A549 (cell line): ENCODE data around the gene GPBP1. TPM values are rescaled to one million over a fixed set of nuclear protein-coding genes. Genes with fewer than 3 reads are reported as not detected.
"Not testable (repeated sequence)": the region's sequence is repeated elsewhere in the genome, so short reads cannot be mapped to it uniquely, and the experiment has no call there.

ENCODE experiments used
- ATAC-seq, 2 experiments: fragments of 200-7000 bp in 1 of 2; fragments of >200 bp in 1 of 2; cut with Nextera tagmentation in 1 of 2; cut with Tn5 transposase in 1 of 2; 3 replicates each; pipeline versions ENCODE4 v1.8.0 to v1.9.1; 2018 to 2020; ENCODE audit warnings: mild to moderate bottlenecking in 1 of 2, moderate library complexity in 1 of 2
- CTCF ChIA-PET: fragments of 300-600 bp; sonication (Branson Sonifier 250); formaldehyde crosslinking; extraction: SDS; loops from one replicate; lab custom pipeline; 2021; ENCODE audit warnings: antibody characterized with exemption, inconsistent platforms; lab: Yijun Ruan, JAX
- POLR2A ChIA-PET: fragments of 350-600 bp; formaldehyde crosslinking; extraction: SDS; loops from one replicate; lab custom pipeline; 2021; ENCODE audit warnings: antibody characterized with exemption, inconsistent platforms; lab: Yijun Ruan, JAX
- DNase-seq, 2 experiments: peaks; one replicate each; pipeline versions ENCODE4 v3.0.0 to v3.0.0-alpha.2; 2011 to 2016; ENCODE audit warnings: low read depth in 1 of 2, low spot score in 1 of 2
- FAIRE-seq: peaks from 2 replicates; lab custom pipeline; 2011; peaks lifted over from hg19 to GRCh38; lab: Jason Lieb, UNC
- H3K27ac ChIP-seq, 2 experiments: fragments of >200 bp; sonication (Bioruptor Twin); formaldehyde crosslinking; 3 replicates each; pipeline ENCODE4 v1.5.1; 2016 to 2017
- H3K4me1 ChIP-seq: fragments of >200 bp; sonication (Bioruptor Twin); formaldehyde crosslinking; 3 replicates; pipeline ENCODE4 v1.6.1; 2016
- H3K4me2 ChIP-seq: fragments of >200 bp; sonication (Bioruptor Twin); formaldehyde crosslinking; 3 replicates; pipeline ENCODE4 v1.6.1; 2016
- H3K4me3 ChIP-seq: fragments of >200 bp; sonication (Bioruptor Twin); formaldehyde crosslinking; 3 replicates; pipeline ENCODE4 v1.5.1; 2016
- H3K9me3 ChIP-seq: fragments of >200 bp; sonication (Bioruptor Twin); formaldehyde crosslinking; 3 replicates; pipeline ENCODE4 v1.6.1; 2016
- BCL3 ChIP-seq: fragments of >200 bp; sonication (Bioruptor Twin); formaldehyde crosslinking; IDR thresholded peaks from 3 replicates; pipeline ENCODE4 v1.6.1; 2016
- CBX2 ChIP-seq: fragments of 200-600 bp; sonication (generic); IDR thresholded peaks from 2 replicates; pipeline ENCODE4 v1.6.1; 2016; ENCODE audit warnings: low read depth, mild to moderate bottlenecking, borderline replicate concordance
- CEBPB ChIP-seq, 2 experiments: fragments of >200 bp in 1 of 2; sonication (Bioruptor Twin) in 1 of 2; formaldehyde crosslinking in 1 of 2; IDR thresholded peaks; 2 replicates each; pipeline ENCODE4 v1.6.1; 2012 to 2016
- EP300 ChIP-seq, 2 experiments: fragments of >200 bp; sonication (Bioruptor Twin); formaldehyde crosslinking; IDR thresholded peaks; 2 replicates in 1 of 2; 3 replicates in 1 of 2; pipeline ENCODE4 v1.6.1; 2016 to 2017
- FOSL2 ChIP-seq, 2 experiments: fragments of 450-650 bp in 1 of 2; fragments of >200 bp in 1 of 2; sonication (Bioruptor Twin) in 1 of 2; formaldehyde crosslinking; IDR thresholded peaks; 2 replicates each; pipeline versions ENCODE4 v1.5.0 to v1.6.1; 2016 to 2020; ENCODE audit warnings: mild to moderate bottlenecking in 1 of 2, moderate library complexity in 1 of 2
- HDAC2 ChIP-seq: fragments of 200-600 bp; sonication (generic); IDR thresholded peaks from 2 replicates; pipeline ENCODE4 v1.6.1; 2016
- HEYL ChIP-seq: fragments of 250-450 bp; sonication (Bioruptor Pico); IDR thresholded peaks from 2 replicates; pipeline ENCODE4 v1.8.0; 2021; ENCODE audit warnings: mild to moderate bottlenecking, moderate library complexity
- JUNB ChIP-seq: fragments of >200 bp; sonication (Bioruptor Twin); formaldehyde crosslinking; IDR thresholded peaks from 2 replicates; pipeline ENCODE4 v1.6.1; 2016
- NPAS2 ChIP-seq: fragments of 250-450 bp; sonication (Bioruptor Pico); IDR thresholded peaks from 2 replicates; pipeline ENCODE4 v1.8.0; 2022; ENCODE audit warnings: mild to moderate bottlenecking, moderate library complexity, borderline replicate concordance
- RAD21 ChIP-seq, 2 experiments: fragments of >200 bp in 1 of 2; sonication (Bioruptor Twin) in 1 of 2; formaldehyde crosslinking in 1 of 2; IDR thresholded peaks in 1 of 2; conservative IDR thresholded peaks in 1 of 2; 2 replicates in 1 of 2; 3 replicates in 1 of 2; pipeline ENCODE4 v1.6.1; 2012 to 2018; ENCODE audit warnings: inconsistent platforms in 1 of 2
- RCOR1 ChIP-seq: fragments of 150-350 bp; IDR thresholded peaks from 2 replicates; pipeline ENCODE4 v1.6.1; 2014; ENCODE audit warnings: antibody characterized with exemption, low read length, low read depth
- RNF2 ChIP-seq: fragments of 200-600 bp; sonication (generic); IDR thresholded peaks from 2 replicates; pipeline ENCODE4 v1.6.1; 2016; ENCODE audit warnings: low read depth, mild to moderate bottlenecking, antibody characterized with exemption, moderate library complexity, borderline replicate concordance
- SMC3 ChIP-seq: fragments of >200 bp; sonication (Bioruptor Twin); formaldehyde crosslinking; IDR thresholded peaks from 3 replicates; pipeline ENCODE4 v1.6.1; 2018; ENCODE audit warnings: inconsistent platforms
- TFCP2L1 ChIP-seq: fragments of 250-450 bp; sonication (Bioruptor Pico); IDR thresholded peaks from 2 replicates; pipeline ENCODE4 v1.5.0; 2021; ENCODE audit warnings: mild to moderate bottlenecking
- TP53 ChIP-seq: fragments of 250-450 bp; sonication (Bioruptor Pico); IDR thresholded peaks from 2 replicates; pipeline ENCODE4 v1.5.0; 2021; ENCODE audit warnings: mild to moderate bottlenecking, moderate library complexity
- ZC3H11A ChIP-seq: fragments of 450-650 bp; IDR thresholded peaks from 2 replicates; pipeline ENCODE4 v1.6.1; 2014; ENCODE audit warnings: antibody characterized with exemption, mild to moderate bottlenecking
- ZNF302 ChIP-seq: fragments of 250-450 bp; sonication (Bioruptor Pico); IDR thresholded peaks from 2 replicates; pipeline ENCODE4 v1.9.0; 2021; ENCODE audit warnings: inconsistent platforms, mild to moderate bottlenecking, moderate library complexity
- whole genome bisulfite sequencing: methylation state at CpG from one replicate; pipeline ENCODE4 v1.1.6; 2017; ENCODE audit errors: missing lambda C conversion rate; 5-methylcytosine and 5-hydroxymethylcytosine counted together
- polyA plus RNA-seq, 4 experiments: library from polyadenylated mRNA; depleted of rRNA in 3 of 4; stranded (reverse); fragments of >200 nt; fragmentation: RNase III in 1 of 4; extraction: RNeasy Plus Mini Kit Qiagen cat#74134 plus additional on column Dnase treatment in 1 of 4; gene quantifications; 2 replicates in 3 of 4; 3 replicates in 1 of 4; pipeline ENCODE4 v1.2.3, GENCODE V29; 2011 to 2017
- TF ChIP-seq, protein P1 (sequence below): IDR thresholded peaks from 2 replicates; pipeline ENCODE4 v1.6.1; 2012
- TF ChIP-seq, protein P2 (sequence below): fragments of 150-350 bp; IDR thresholded peaks from 2 replicates; pipeline ENCODE4 v1.6.1; 2014; ENCODE audit warnings: low read depth, mild to moderate bottlenecking, low read length
- TF ChIP-seq, protein P3 (sequence below): fragments of >200 bp; sonication (Bioruptor Twin); formaldehyde crosslinking; IDR thresholded peaks from 3 replicates; pipeline ENCODE4 v1.5.1; 2016
- TF ChIP-seq, protein P4 (sequence below): fragments of 250-450 bp; sonication (Bioruptor Pico); IDR thresholded peaks from 2 replicates; pipeline ENCODE4 v1.5.0; 2020; ENCODE audit warnings: low read depth, mild to moderate bottlenecking, moderate library complexity

The GPBP1 gene
- polyA plus RNA-seq, 2 of the 4 experiments (the other 2 are of a cell fraction): 31.0 to 86.0 TPM

GRCh38 chr5:57276353-57276752 is 102.5 kb downstream of the GPBP1 start:
- ChIA-PET CTCF (interaction anchor here (1.4 to 5.5 kb wide), 3 partner anchors 9 to 376 kb away, joined by 5 to 32 read pairs (median 8); no protein-coding TSS in a partner anchor), POLR2A (no interaction called here)
- 64% methylated on average over 5 of the region's 5 CpGs for WGBS
- Histone ChIP-seq H3K4me3 (no peak overlapping the region), H3K4me2 (no peak overlapping the region), H3K4me1 (no peaks in the 10 kb centered on the region), H3K27ac (no peak overlapping the region), H3K9me3 (no peaks in the 10 kb centered on the region)
- ATAC-seq: no peak
- TF ChIP-seq RAD21 (conservative IDR thresholded peaks at IDR 0.05 in 1 of 2, IDR thresholded peaks at IDR 0.05 in 1 of 2): no peak
- TF ChIP-seq, protein P1, sequence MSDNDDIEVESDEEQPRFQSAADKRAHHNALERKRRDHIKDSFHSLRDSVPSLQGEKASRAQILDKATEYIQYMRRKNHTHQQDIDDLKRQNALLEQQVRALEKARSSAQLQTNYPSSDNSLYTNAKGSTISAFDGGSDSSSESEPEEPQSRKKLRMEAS: no peak
- TF ChIP-seq ZNF302 (CRISPR knock-in tag): no peak
- no peak for TF ChIP-seq EP300 (IDR thresholded peaks at IDR 0.05)
- TF ChIP-seq ZC3H11A: no peak
- no peak for TF ChIP-seq FOSL2 (IDR thresholded peaks at IDR 0.05)
- TF ChIP-seq FOSL2 (CRISPR knock-in tag; IDR thresholded peaks at IDR 0.05): no peak
- TF ChIP-seq TP53: no peak
- TF ChIP-seq SMC3: no peak
- TF ChIP-seq TFCP2L1: no peak
- no peak for TF ChIP-seq JUNB
- TF ChIP-seq CBX2: no peak
- TF ChIP-seq RCOR1: no peak
- DNase-seq: no peak
- no peak for FAIRE-seq

GRCh38 chr5:57277085-57277484 is 103.2 kb downstream of the GPBP1 start:
- CTCF ChIA-PET: interaction anchor here (0.8 to 5.5 kb wide), 5 partner anchors 10 to 1184 kb away, joined by 3 to 32 read pairs (median 5); no protein-coding TSS in a partner anchor
- POLR2A ChIA-PET: no interaction called here
- Histone ChIP-seq H3K4me3 (no peak overlapping the region), H3K27ac (no peak overlapping the region), H3K4me1 (no peaks in the 10 kb centered on the region), H3K4me2 (no peak overlapping the region), H3K9me3 (no peaks in the 10 kb centered on the region)
- DNase-seq (peak; percentile 18 to 28), FAIRE-seq (peak; percentile 81), ATAC-seq (no peak)
- TF ChIP-seq TP53: no peak
- no peak for TF ChIP-seq EP300 (IDR thresholded peaks at IDR 0.05)
- TF ChIP-seq RAD21 (conservative IDR thresholded peaks at IDR 0.05 in 1 of 2, IDR thresholded peaks at IDR 0.05 in 1 of 2): peak; percentile 64 to 75
- TF ChIP-seq, protein P2, sequence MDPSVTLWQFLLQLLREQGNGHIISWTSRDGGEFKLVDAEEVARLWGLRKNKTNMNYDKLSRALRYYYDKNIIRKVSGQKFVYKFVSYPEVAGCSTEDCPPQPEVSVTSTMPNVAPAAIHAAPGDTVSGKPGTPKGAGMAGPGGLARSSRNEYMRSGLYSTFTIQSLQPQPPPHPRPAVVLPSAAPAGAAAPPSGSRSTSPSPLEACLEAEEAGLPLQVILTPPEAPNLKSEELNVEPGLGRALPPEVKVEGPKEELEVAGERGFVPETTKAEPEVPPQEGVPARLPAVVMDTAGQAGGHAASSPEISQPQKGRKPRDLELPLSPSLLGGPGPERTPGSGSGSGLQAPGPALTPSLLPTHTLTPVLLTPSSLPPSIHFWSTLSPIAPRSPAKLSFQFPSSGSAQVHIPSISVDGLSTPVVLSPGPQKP: no peak
- TF ChIP-seq HDAC2: no peak
- TF ChIP-seq, protein P3, sequence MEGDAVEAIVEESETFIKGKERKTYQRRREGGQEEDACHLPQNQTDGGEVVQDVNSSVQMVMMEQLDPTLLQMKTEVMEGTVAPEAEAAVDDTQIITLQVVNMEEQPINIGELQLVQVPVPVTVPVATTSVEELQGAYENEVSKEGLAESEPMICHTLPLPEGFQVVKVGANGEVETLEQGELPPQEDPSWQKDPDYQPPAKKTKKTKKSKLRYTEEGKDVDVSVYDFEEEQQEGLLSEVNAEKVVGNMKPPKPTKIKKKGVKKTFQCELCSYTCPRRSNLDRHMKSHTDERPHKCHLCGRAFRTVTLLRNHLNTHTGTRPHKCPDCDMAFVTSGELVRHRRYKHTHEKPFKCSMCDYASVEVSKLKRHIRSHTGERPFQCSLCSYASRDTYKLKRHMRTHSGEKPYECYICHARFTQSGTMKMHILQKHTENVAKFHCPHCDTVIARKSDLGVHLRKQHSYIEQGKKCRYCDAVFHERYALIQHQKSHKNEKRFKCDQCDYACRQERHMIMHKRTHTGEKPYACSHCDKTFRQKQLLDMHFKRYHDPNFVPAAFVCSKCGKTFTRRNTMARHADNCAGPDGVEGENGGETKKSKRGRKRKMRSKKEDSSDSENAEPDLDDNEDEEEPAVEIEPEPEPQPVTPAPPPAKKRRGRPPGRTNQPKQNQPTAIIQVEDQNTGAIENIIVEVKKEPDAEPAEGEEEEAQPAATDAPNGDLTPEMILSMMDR: peak; percentile 64
- no peak for TF ChIP-seq NPAS2
- TF ChIP-seq, protein P4, sequence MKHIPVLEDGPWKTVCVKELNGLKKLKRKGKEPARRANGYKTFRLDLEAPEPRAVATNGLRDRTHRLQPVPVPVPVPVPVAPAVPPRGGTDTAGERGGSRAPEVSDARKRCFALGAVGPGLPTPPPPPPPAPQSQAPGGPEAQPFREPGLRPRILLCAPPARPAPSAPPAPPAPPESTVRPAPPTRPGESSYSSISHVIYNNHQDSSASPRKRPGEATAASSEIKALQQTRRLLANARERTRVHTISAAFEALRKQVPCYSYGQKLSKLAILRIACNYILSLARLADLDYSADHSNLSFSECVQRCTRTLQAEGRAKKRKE (CRISPR knock-in tag): no peak
- TF ChIP-seq SMC3: peak; percentile 68
- TF ChIP-seq HEYL: no peak
- no peak for TF ChIP-seq ZC3H11A
- WGBS: 71% methylated on average over 1 of the region's 1 CpG

DNA sequence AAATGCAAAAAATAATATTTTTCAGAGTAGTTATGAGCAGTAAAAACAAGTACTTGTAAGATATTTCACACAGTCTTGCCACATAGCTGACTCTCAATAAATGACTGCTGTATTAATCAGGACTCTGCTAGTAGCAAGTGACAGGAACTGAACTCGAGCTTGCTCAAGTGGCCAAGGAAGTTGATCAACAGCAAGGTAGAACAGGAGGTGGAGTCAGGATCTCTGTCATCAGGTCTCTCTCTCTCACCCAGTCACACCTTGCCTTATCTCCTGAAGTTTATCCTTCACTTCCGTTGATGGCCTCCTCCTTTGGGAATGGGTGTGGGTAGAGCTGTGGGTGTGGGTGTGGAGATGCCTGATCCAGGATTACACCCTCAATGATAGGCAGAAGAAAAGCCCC is 107.0 kb downstream of the GPBP1 start:
- CTCF ChIA-PET: interaction anchor here (0.6 to 1.4 kb wide), 2 partner anchors 379 to 1178 kb away, joined by 3 read pairs; no protein-coding TSS in a partner anchor
- H3K4me1 ChIP-seq: no peaks in the 10 kb centered on the region
- WGBS: 31% methylated on average over 2 of the region's 2 CpGs
- DNase-seq (no peak), ATAC-seq (no peak), FAIRE-seq (no peak)
- POLR2A ChIA-PET: no interaction called here
- no peaks in the 10 kb centered on the region; the same call in 2 of the 3 replicates for H3K9me3 ChIP-seq
- H3K4me2 ChIP-seq: no peak overlapping the region
- no peak overlapping the region for H3K4me3 ChIP-seq
- no peak overlapping the region for H3K27ac ChIP-seq
- no peak for TF ChIP-seq RNF2
- TF ChIP-seq, protein P2: no peak
- no peak for TF ChIP-seq EP300 (IDR thresholded peaks at IDR 0.05)
- TF ChIP-seq HDAC2: no peak
- no peak for TF ChIP-seq CEBPB (IDR thresholded peaks at IDR 0.05)
- TF ChIP-seq BCL3: no peak
- TF ChIP-seq, all 56 proteins: peak for 0

- DNase-seq, POLR2A ChIA-PET, H3K4me3 ChIP-seq, H3K4me2 ChIP-seq, FAIRE-seq, H3K4me1 ChIP-seq, ATAC-seq, H3K27ac ChIP-seq, H3K9me3 ChIP-seq: not testable (repeated sequence)
- CTCF ChIA-PET: interaction anchor here (3.2 kb wide), 1 partner anchor 14 kb away, joined by 13 read pairs; no protein-coding TSS in a partner anchor
- WGBS: 86% methylated on average over 5 of the region's 5 CpGs
These were observed 111.2 kb downstream of the GPBP1 start for GRCh38 chr5:57285084-57285483.
